ENCODE data around the gene RACK1.
"Not testable (repeated sequence)": the region's sequence is repeated elsewhere in the genome, so short reads cannot be mapped to it uniquely, and the experiment has no call there.

DNA sequence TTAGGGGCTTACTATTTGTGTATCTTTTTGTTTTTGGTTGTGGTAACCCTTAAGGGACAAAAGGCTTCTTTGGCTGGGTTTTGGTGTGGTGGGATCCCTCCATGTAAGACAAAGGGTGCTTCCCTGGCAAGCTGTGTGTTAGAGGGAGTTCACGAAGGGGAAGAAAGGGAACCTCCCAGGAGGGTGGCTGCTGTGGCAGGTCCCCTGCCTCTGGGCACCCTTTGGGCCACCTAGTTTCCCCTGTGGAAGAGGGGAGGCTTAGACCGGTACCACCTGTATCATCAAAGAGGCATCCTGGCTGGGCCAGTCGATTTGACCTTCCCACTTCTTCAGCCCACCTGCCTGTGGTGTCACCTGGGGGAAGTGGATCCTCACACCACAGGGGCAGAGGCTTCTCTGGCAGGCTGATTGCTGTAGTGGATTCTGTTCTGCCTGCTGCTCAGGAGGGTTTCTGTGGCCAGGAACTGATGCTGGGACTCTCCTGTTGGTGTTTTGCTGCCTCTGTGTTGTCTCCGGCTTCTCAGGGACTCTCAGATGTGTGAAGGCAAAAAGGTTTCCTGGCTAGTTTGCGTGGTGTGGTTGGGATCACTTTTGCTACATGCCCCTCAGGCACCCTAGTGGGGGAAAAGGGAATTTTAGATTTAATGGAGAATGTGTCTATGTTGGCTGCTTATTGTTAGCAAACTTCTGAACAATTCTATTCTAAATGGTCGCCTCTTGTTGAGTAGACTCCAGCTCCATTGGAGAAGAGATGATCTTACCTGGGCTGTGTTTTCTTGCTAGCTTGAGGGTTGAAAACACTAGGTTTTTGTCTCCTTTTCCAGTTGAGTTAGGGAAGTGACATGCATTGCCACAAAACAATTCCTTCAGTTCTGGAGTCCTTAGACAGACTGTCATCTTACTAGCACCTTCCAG, 40.4 kb upstream of the RACK1 start:
- TF ChIP-seq, protein P1, sequence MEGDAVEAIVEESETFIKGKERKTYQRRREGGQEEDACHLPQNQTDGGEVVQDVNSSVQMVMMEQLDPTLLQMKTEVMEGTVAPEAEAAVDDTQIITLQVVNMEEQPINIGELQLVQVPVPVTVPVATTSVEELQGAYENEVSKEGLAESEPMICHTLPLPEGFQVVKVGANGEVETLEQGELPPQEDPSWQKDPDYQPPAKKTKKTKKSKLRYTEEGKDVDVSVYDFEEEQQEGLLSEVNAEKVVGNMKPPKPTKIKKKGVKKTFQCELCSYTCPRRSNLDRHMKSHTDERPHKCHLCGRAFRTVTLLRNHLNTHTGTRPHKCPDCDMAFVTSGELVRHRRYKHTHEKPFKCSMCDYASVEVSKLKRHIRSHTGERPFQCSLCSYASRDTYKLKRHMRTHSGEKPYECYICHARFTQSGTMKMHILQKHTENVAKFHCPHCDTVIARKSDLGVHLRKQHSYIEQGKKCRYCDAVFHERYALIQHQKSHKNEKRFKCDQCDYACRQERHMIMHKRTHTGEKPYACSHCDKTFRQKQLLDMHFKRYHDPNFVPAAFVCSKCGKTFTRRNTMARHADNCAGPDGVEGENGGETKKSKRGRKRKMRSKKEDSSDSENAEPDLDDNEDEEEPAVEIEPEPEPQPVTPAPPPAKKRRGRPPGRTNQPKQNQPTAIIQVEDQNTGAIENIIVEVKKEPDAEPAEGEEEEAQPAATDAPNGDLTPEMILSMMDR (IDR thresholded peaks at IDR 0.05; ENCODE audit: insufficient read depth, low read depth, low read length) = not testable (repeated sequence)
- TF ChIP-seq EZH2 (IDR thresholded peaks at IDR 0.05; ENCODE audit: insufficient read depth, low read length) = not testable (repeated sequence)

Data from astrocyte (in vitro differentiated cells and primary cell).